ENCODE measurements around the gene PLEKHD1.

DNA sequence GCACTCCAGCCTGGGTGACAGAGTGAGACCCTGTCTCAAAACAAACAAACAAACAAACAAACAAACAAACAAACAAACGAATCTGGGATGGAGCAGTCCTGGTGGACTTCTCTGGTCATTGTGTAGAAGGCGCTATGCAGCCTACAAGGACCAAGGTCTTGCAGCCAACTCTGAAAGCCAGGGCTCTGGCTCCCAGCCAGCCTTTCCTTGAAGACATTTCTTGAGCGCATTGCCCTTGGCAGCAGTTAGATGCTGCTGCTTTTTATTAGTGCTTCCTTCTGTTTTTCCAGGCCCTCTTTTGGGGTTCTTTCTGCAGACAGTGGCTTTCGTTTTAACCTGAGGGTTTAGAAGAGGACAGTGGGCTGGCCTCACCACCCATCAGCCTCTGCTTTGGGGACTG, 70.0 kb downstream of the PLEKHD1 start:
- TF ChIP-seq, protein P1, sequence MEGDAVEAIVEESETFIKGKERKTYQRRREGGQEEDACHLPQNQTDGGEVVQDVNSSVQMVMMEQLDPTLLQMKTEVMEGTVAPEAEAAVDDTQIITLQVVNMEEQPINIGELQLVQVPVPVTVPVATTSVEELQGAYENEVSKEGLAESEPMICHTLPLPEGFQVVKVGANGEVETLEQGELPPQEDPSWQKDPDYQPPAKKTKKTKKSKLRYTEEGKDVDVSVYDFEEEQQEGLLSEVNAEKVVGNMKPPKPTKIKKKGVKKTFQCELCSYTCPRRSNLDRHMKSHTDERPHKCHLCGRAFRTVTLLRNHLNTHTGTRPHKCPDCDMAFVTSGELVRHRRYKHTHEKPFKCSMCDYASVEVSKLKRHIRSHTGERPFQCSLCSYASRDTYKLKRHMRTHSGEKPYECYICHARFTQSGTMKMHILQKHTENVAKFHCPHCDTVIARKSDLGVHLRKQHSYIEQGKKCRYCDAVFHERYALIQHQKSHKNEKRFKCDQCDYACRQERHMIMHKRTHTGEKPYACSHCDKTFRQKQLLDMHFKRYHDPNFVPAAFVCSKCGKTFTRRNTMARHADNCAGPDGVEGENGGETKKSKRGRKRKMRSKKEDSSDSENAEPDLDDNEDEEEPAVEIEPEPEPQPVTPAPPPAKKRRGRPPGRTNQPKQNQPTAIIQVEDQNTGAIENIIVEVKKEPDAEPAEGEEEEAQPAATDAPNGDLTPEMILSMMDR (IDR thresholded peaks at IDR 0.05), result no peak
- no peak for TF ChIP-seq EP300 (IDR thresholded peaks at IDR 0.05)
- no peak for TF ChIP-seq POLR2A (IDR thresholded peaks at IDR 0.05)

Data from ovary (tissue), 3 donors.